ENCODE results near the gene DNAJC27.

The DNAJC27 gene

DNA sequence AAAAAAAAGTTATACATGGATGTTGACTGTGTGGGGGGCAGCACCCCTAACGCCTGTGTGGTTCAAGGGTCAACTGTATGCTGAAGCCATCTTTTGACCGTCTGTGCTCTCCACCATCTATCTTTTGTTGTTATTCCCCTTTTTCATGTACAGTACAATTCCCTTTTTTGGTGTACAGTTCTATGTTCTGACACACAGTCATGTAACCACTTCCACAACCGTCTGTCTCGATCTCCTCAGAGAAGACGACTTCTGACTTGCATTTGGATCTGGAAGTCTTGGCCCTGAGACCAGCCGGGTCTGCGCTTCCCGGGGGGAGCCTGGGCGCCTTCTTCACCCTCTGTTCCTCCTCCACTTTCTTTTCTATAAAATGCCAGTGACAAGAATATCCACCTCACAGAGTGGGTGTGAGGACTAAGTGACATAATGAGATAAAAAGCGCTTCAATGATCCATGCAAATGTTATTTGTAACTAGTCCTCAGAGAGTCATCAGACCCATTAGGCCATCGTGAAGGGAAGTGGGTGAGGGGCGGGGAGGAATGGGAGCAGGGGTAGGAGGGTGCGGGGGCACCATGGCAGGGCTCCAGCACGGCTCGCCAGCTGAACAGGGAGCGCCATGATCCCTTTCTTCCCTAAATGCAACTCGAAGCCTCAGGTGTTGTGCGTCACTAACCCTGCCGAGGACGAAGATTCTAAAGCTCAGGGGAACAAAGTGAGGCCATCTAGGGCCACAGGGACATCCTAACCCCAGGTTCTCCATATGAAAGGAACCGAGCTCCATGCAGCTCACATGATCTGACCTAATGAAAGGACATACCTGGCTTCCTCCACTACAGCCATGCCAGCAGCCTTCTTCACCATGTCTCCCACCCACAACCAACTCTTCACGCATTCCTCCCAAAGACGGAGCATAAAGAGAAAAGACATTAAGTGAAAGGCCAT, 68.3 kb downstream of the DNAJC27 start:
- no peak for DNase-seq

GRCh38 chr2:24899361-24899910, 72.3 kb downstream of the DNAJC27 start:
- DNase-seq, result no peak

DNA sequence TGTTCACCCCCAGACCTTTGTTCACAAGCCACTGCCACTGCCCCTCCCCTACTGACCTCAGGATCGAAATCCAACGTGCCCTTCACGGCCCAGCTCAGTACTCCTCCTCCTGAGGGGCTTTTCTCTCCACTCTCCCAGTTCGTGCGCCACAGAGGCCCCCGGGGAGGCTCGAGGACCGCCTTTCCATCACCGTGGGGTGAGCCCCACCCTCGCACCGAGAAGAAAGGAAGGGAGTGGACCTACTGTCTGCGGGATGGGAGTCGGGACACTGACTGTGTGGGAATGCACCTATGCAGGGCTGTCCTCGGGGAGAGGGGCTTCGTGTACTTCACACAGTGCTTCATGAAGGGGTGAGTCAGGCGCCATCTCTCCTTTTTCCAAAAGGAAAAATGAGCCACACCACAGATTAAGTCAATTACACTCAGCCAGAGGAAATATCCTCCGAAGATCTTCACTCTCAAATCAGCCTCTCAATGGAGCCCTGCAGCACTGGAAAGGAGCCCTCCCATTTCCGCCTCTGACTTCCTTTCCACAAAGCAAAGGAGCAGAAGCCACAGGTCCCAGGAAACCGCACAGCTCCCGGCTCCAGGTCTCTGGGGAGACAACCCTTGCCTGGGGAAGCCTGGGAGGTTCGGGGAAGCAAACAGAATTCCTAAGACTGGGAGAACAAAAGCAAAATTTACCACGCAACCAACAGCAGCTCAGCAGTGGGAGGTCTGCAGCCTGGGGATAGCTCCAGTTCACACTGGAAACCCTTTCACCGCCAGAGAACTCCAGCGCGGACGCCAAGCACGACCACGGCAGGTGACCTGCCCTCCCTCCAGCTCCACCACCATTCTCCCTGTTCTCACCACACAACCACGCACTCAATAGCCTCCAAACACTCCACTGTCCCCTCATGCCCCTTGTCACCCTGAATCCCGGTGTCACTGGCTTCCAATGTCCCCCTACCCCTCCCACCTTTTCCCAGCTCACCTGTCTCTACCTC, 73.3 kb downstream of the DNAJC27 start:
- no peak for DNase-seq

DNA sequence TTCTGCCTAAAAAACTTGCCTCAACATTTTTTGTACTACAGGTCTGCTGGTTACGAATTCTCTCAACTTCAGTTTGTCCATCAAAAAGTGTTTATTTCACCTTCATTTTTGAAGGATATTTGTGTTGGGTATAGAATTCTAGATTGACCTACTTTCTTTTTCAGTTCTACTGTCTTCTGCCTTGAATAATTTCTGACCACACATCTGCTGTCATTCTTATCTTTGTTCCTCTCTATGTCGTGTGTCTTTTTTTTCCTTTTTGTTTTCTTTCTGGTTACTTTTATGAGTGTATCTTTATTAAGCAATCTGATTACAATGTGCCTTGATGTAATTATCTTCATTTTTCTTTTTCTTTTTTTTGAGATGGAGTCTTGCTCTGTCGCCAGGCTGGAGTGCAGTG, 77.0 kb downstream of the DNAJC27 start:
- no peak for DNase-seq

- DNase-seq, result no peak
These were observed 77.8 kb downstream of the DNAJC27 start for GRCh38 chr2:24893934-24894333.

All from activated CD4-positive, alpha-beta T cell treated with anti-CD3 and anti-CD28 coated beads, Interleukin-2, amount 50 U/mL, for 1 hour (primary cell).